GM19193 (cell line): ENCODE measurements around the gene NACC2.

Experiments
- POLR2A ChIP-seq: IDR thresholded peaks from 4 replicates; pipeline ENCODE4 v1.6.1; 2011; ENCODE audit not compliant: insufficient read depth, insufficient read length; ENCODE audit errors: extremely low read depth

NACC2 gene, protein sequence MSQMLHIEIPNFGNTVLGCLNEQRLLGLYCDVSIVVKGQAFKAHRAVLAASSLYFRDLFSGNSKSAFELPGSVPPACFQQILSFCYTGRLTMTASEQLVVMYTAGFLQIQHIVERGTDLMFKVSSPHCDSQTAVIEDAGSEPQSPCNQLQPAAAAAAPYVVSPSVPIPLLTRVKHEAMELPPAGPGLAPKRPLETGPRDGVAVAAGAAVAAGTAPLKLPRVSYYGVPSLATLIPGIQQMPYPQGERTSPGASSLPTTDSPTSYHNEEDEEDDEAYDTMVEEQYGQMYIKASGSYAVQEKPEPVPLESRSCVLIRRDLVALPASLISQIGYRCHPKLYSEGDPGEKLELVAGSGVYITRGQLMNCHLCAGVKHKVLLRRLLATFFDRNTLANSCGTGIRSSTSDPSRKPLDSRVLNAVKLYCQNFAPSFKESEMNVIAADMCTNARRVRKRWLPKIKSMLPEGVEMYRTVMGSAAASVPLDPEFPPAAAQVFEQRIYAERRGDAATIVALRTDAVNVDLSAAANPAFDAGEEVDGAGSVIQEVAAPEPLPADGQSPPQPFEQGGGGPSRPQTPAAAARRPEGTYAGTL

DNA sequence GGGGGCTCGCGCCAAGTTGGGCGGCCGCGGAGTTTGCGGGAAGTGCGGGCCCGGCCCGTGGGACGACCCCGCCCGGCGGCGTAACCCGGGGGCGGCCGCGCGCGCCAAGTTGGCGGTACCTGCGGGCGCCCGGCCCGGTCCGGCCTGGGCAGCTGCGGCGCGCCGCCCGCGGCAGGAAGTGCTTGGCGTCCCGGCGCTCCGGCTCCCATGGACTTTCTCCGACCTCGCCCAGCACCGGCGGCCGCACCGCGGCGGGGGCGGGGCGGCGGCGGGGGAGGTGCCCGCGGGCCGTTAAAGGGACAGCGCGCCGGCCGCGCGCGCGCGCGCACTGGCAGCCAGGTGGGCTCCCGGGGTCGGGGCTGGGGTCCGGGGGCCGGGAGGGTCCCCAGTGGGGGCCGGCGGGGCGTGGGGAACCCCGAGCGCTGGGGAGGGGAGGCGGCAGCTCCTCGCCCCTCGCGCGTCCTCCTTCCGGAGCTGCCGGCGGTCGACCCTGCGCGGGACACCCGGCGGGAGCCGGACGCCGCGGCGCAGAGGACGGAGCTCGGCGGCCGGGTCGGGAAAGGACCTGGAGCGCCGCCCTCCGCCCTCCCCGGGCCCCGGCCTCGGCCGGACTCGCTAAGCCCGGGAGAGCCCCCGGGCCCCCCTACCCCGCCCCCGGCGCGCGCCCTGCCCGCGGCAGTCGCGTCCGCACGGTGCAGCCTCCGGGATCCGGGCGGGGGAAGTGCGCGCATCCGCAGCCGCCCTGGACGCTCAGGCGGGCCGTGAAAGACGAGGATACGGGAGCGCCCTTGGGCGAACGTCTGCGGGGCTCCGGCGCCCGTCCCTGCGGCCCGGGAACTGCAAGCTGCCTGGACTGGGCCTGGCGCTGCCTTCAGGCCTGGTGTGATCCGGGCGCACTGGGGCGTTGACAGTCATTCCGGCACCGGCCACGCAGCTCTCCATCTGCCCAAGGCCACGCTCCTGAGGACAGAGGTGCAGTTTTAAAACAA lies at the start of gene NACC2:
TSS of gene NACC2 (minus strand) at position 220 of the 989 bp plus-strand sequence. CDS start 44,768 bp downstream, outside the sequence.
- no peak for TF ChIP-seq POLR2A

- TF ChIP-seq POLR2A, result no peak
Observed at GRCh38 chr9:136144450-136144849, 49.4 kb upstream of the NACC2 start.

- TF ChIP-seq POLR2A, result no peak
Observed at GRCh38 chr9:136143215-136144001, 48.3 kb upstream of the NACC2 start.

DNA sequence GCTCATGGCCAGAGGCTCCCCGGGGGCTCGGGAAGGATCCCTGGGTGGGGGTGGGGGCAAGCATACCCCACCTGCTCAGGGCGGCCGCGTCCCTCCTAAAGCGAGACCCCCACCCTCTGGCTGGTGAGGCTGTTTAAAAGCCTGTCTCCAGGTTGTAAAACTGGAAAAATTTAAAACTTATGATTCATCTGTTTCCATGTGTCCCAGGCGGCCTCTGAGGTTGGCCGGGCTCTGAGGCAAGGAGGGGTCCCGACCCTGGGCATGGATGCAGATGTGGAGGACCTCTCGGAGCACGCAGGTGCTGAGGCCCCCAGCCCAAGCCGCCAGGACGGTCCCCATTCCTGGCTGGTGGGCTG lies 47.7 kb upstream of the NACC2 start:
- TF ChIP-seq POLR2A, result no peak

- no peak for TF ChIP-seq POLR2A
Observed at GRCh38 chr9:136142414-136142796, 47.3 kb upstream of the NACC2 start.

DNA sequence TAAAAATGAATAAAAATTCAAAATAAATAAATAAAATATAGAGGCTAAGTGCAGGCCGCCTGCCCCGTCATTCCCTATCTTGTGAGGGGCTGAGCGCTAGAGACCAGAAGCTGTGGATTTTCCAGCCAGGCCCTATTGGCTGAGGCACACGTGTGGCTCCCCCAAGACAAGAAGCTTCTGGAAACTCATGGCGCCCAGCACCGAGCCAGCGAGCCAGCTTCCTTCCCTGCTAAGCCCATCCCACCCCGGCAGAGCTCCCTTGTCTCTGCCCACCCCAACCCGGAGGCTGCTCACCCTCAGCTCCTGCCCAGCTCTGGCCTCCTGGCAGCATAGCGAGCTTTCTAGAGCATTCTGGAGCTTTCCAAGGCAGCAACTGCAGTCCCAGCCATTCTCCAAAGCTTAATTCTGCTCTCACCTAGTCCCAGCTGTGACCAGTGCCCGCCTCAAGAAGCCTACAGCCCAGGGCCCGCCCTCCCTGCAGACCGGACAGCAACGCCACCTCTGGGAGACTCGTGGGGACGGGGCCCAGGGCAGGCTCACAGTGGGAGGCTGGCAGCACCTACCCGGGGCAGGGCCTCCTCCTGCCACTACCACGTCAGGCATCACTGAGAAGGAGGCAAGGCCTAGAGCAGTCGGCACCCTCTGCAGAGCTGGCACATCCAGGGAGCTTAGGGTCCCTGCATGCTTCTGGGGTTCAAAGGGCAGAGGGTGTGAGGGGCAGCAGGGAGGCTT lies 46.8 kb upstream of the NACC2 start:
- TF ChIP-seq POLR2A, result no peak

GRCh38 chr9:136140966-136141365 lies 45.9 kb upstream of the NACC2 start:
- no peak for TF ChIP-seq POLR2A

GRCh38 chr9:136140046-136140445 lies 45.0 kb upstream of the NACC2 start:
- no peak for TF ChIP-seq POLR2A

DNA sequence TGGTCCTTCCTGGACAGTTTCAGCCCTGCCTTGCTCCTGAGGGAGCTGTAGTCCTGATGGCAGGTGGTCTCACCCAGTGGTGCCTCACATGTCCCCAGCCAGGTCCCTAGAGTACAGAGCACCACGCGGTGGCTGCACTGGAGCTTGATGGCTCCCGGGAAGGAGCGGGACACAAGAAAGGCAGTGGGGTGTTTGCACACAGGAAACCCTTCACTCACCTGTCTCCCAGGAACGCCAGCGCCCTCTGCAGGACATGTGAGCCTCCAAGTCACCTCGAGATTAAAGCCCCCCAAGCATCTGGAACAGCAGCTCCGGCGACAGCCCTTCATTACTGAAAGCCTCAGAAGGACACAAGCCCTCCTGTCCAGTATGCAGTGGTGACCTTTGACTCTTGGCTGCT lies 43.5 kb upstream of the NACC2 start:
- no peak for TF ChIP-seq POLR2A

DNA sequence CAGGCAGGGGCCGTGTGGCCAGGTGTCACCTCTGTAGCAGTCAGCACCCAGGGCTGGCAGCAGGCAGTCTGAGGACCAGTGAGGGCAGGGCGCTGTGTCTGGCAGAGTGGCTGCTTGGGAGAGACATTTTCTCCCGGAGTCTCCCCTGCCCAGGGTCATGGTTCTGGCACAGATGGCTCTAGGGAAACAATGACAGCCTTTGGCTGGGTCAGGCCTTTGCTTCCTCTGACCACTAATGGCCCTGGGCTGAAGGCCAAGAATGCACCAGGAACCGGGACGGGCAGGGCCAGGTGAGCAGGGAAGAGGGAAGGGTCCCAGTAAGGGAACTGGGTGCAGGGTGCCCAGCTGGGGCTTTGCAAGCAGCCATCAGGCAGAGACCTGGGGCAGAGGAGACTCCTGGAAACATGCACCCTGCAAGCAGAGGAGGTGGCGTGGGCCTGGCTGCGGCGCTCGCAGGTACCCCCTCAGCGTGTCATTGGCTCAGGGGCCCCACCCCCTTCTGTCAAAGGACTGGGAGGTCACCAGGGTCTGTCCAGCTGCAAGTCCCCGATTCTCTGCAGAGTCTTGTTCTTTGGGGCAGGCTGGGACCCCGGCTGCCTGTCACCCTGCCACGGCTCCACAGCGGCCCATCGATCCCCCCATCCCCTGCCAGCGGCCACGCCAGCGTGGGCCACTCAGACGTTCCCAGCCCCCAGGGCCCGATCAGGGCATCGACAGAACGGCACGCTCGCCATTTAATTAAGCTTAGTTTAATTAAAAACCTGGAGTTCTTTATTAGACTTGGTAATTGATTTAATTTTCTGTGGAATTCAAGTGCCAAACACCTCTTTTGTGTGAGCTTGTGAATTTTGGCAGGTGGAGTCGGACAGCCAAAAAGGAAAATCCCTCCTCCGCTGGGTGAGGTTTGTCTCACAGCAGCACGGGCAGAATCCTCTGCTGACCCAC lies 42.5 kb upstream of the NACC2 start:
- TF ChIP-seq POLR2A, result no peak

DNA sequence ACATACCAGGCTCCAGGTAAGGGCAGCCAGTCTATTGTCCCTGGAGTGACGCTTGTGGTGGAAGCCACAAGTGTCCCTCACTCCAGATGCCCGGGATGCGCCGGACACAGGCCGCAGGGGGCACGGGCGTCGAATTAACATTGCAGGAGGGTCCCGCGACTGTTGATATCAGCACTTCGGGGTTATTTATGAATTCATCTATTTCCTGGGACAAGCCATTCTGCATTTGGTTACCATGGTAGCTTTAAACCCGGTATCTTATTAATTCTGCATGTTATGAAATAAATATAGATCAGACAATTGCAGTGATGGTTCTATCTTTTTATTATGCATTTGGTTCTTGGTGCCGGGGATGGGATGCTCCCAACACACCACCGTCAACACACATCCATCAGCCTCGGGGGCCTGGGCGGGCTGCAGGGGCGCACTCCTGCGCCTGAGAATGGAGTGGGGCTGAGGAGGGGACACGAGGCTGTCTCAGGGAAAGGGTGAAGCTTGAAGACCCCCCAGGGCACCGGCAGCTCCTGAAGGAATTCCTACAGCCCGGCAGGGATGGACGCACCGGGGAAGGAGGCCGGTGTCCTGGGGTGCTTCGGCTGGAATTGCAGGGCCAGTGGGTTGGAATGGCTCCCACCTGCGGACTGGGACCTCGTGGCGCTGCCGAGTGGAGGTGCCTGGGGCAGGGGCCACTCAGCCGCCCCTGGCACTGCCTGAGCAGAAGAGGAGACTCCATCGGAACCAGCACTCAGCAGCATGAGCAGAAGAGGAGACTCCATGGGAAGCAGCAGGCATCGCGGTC lies 41.2 kb upstream of the NACC2 start:
- TF ChIP-seq POLR2A, result no peak

- TF ChIP-seq POLR2A, result no peak
Observed at GRCh38 chr9:136135326-136136126, 40.4 kb upstream of the NACC2 start.
